ENCODE data around the gene FCRLB. TPM values are rescaled to one million over a fixed set of nuclear protein-coding genes. Genes with fewer than 3 reads are reported as not detected.

The FCRLB gene
- total and polyA plus RNA-seq, 9 of the 15 experiments (the other 6 are each of a cell fraction or from before 2014, with no cell fraction given): 0.20 to 4.6 (median 1.3) TPM

- TF ChIP-seq UBTF (IDR thresholded peaks at IDR 0.05; ENCODE audit: borderline replicate concordance in 1 of 2, low read depth in 2 of 2, low read length in 2 of 2) (peak in 1 of 2 experiments; percentile 73; a peak in 2 of 4 replicates), SNIP1 (IDR thresholded peaks at IDR 0.05; ENCODE audit: low read depth) (peak; percentile 92), ELF2 (CRISPR knock-in tag; IDR thresholded peaks at IDR 0.05) (0 out of 2 replicates have a peak, but pooled peaks have one; percentile 64), SMC3 (conservative IDR thresholded peaks at IDR 0.05; ENCODE audit: insufficient read depth, low read depth, low read length) (no peak), SRF (CRISPR knock-in tag; IDR thresholded peaks at IDR 0.05) (0 out of 4 replicates have a peak, but pooled peaks of 1 of the 2 experiments have one; percentile 24), ZNF589 (CRISPR knock-in tag; IDR thresholded peaks at IDR 0.05; ENCODE audit: low read depth) (peak; percentile 68; the same call in 1 of the 2 replicates), HDAC6 (IDR thresholded peaks at IDR 0.05; ENCODE audit: low read depth, low read length) (peak; percentile 48; the same call in 1 of the 2 replicates), STAG1 (CRISPR knock-in tag; IDR thresholded peaks at IDR 0.05; ENCODE audit: borderline replicate concordance) (0 out of 2 replicates have a peak, but pooled peaks have one; percentile 30), NFIC (IDR thresholded peaks at IDR 0.05) (peak; percentile 60; the same call in 1 of the 2 replicates), KDM5B (IDR thresholded peaks at IDR 0.05; ENCODE audit: insufficient replicate concordance, low read depth, low read length) (peak; percentile 78), PRMT5 (CRISPR knock-in tag; IDR thresholded peaks at IDR 0.05) (no peak), SREBF1 (IDR thresholded peaks at IDR 0.05; ENCODE audit: borderline replicate concordance, low read depth, low read length) (no peak), CSDE1 (IDR thresholded peaks at IDR 0.05) (no peak), XRCC5 (IDR thresholded peaks at IDR 0.05; ENCODE audit: low read depth, low read length) (no peak), NFRKB (IDR thresholded peaks at IDR 0.05; ENCODE audit: low read depth) (peak; percentile 98), ETV1 (tag; conservative IDR thresholded peaks at IDR 0.05; ENCODE audit: low read depth) (peak; percentile 77), NFE2 (IDR thresholded peaks at IDR 0.05; ENCODE audit: low read depth) (peak; percentile 18; the same call in 1 of the 2 replicates), ZBTB11 (CRISPR knock-in tag; IDR thresholded peaks at IDR 0.05) (peak in 1 of 3 experiments; percentile 89; a peak in 2 of 6 replicates), HNRNPK (IDR thresholded peaks at IDR 0.05; ENCODE audit: low read depth, low read length, poor library complexity, severe bottlenecking) (no peak), ZNF431 (CRISPR knock-in tag; IDR thresholded peaks at IDR 0.05) (peak; percentile 85; the same call in 1 of the 2 replicates)
Observed at GRCh38 chr1:161749509-161750407, 28.4 kb downstream of the FCRLB start, which contains the start of gene DUSP12 (continued).

All from K562 (cell line).